HG03558 (cell line): ENCODE measurements around the gene C1orf122.
"Not testable (repeated sequence)": the region's sequence is repeated elsewhere in the genome, so short reads cannot be mapped to it uniquely, and the experiment has no call there.

Source experiments
- ATAC-seq: cut with Tn5 transposase; IDR thresholded peaks from one replicate; pipeline ENCODE4 v1.9.1; 2021; ENCODE audit warnings: moderate number of reproducible peaks; ENCODE audit not compliant: unreplicated experiment; ENCODE audit errors: extremely low read depth

C1orf122 gene

GRCh38 chr1:37807555-37808368 is at the start of gene C1orf122, which contains the start of gene YRDC:
Gene C1orf122, plus strand, starts transcription at chr1:37807790. Its CDS starts 615 bp downstream, at chr1:37808405.
Gene YRDC, minus strand, starts transcription at chr1:37808208. Its CDS starts 28 bp downstream, at chr1:37808180.
- ATAC-seq, result no peak

DNA sequence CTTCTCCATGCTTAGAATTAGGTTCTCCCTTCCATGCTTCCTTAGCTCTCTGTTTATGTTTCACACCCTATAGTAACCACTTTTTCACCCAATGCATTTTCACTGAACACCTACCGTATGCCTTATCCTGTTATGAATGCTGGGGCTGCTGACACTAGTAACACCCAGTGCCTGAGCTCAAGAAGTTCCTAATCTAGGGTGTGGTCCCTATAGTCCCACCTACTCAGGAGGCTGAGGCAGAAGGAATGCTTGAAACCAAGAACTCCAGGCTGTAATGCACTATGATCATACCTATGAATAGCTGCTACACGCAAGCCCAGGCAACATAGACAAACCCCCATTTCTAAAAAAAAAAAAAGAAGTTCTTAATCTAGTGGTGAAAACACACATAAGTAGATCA is 48.1 kb upstream of the C1orf122 start:
- ATAC-seq, result no peak

DNA sequence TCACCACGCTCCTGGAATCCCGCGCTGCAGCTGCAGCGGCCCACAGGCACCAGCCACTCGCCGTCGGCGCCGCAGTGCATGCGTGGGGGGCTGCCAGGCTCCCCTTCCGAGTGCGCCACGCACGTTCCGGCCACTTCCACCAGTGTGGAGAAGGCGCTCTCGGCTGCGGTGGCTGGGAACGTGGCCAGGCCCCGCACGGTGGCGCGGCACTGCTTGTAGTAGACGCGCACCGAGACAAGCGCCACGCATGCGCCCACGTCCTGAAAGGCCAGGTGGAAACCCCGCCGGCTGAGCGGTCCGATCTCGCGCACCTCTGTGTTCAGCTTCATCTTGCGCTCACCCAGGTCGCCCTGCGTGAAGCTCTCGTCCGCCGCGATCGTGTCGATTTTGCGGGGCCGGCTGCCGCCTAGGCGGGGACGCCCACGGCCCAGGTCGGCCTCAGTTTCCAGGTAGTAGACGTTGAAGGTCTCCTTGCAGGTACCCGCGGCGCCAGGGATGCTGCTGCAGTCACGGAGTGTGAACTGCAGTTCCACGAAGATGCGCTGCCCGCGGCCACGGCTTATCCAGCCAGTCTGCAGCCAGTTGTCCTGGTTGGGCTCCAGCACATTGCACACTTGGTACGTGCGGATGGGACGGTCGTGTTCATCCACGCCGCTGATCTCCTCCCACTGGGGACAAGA is 46.0 kb upstream of the C1orf122 start:
- no peak for ATAC-seq

GRCh38 chr1:37762516-37762915 is 45.1 kb upstream of the C1orf122 start:
- ATAC-seq, result no peak

- ATAC-seq, result no peak
Measured at GRCh38 chr1:37763791-37764413, 43.7 kb upstream of the C1orf122 start.

GRCh38 chr1:37764414-37764825 is 43.2 kb upstream of the C1orf122 start:
- ATAC-seq, result no peak

DNA sequence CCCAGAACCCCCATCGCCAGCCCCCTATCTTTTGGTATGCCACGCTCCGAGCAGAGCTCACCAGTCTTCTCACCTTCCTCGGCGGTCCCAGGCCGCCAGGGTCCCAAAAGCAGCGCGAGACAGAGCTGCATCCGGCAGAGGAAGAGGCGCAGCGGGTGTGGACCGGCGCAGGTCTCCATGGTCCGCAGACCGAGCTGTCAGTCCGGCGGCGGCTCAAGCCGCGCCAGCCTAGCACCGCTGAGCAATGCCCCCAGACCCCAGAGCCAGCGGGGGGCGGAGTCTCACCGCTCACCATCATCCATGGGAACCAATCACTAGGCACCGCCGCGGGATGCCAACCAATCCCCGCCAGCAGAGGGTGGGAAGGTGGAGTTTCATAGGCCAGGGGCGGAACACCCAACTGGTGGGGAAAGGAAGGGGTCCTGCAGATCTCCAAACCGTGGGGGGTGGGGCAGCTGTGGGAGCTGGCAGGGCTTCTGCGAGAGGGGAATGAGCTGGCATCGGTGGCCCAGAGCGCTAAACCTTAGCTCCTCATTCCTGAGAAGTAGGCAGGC is 42.6 kb upstream of the C1orf122 start, which contains the start of gene EPHA10:
Gene EPHA10, minus strand, starts transcription at position 233 of the 554 bp plus-strand sequence. Its CDS starts 54 bp downstream, at position 179.
- ATAC-seq, result no peak

DNA sequence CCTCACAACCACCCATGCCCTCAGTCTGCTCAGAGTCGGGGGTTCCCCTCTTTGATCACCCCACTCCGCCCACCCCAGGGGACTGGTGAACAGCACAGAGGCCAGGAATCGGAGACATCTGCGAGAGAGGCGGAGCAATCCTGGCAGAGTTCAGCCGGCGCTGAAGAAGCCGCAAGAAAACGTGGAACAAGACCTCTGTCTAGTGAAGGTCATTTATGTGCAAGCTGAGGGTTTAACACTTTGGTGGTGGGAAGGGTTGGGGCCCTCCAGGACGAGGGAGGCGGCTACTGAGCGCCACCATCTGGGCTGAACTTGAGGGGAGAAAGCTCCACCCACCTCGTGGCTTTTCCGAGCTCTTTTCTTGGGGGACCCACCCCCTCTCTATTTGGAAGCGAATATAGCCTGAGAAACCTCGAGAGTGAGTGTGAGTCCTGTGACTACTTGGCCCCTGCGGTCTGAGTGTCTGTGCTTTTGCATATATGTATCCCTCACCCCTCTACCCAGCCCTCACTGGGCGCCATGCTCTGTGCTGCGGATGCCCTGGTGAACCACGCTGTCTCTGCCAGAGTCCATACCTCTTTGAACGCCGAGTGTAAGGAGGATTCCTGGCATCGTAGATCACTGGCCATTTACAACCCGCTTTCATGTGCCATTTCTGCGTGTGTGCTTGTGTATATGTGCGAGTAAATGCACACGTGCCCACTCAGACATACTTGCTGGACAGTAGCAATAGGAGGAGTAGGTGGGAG is 41.5 kb upstream of the C1orf122 start:
- ATAC-seq, result no peak

GRCh38 chr1:37767488-37767887 is 40.1 kb upstream of the C1orf122 start:
- no peak for ATAC-seq

GRCh38 chr1:37771440-37771839 is 36.1 kb upstream of the C1orf122 start:
- not testable (repeated sequence) for ATAC-seq

GRCh38 chr1:37776946-37777516 is 30.6 kb upstream of the C1orf122 start:
- ATAC-seq, result no peak

DNA sequence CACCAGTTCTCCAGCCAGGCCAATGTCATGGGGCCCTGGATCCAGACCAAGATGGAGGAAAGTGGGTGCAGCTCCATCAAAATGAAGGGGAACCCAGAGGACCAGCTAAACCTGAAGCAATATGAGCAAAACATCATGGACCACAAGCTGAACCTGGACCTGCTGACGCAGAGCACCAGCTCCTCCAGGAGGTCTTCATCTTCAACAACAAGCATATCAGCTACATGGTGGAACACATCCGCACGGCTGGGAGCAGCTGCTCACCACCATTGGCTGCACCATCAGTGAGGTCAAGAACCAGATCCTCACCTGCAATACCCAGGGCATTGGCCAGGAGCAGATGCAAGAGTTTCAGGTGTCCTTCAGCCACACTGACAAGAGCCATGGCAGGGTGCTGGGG is 28.9 kb upstream of the C1orf122 start:
- no peak for ATAC-seq

DNA sequence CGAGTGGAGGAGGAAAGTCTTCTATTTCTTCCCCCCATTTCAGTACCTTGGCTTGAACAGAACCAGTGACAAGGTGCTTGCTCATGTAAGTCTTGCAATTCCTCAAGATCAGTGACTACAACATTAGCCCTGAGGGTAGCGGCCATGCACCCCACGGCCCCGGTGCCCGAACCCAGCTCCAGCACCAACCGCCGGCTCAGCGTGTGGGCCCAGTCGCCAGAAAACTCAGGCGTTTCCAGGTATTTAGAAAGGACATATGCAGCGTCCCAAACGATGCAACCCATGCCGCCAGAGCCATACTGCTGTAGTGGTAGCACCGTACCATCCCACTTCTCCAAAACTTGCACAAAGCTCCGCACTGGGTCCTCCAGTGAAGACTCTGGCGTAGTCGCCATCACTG is 25.1 kb upstream of the C1orf122 start:
- ATAC-seq, result no peak

- no peak for ATAC-seq
Measured at GRCh38 chr1:37792943-37793686, 14.5 kb upstream of the C1orf122 start.

- no peak for ATAC-seq
Measured at GRCh38 chr1:37793773-37794371, 13.7 kb upstream of the C1orf122 start, which contains the start of gene MANEAL. Gene MANEAL, plus strand, starts transcription at chr1:37793847. Its CDS starts 336 bp downstream, at chr1:37794183.

DNA sequence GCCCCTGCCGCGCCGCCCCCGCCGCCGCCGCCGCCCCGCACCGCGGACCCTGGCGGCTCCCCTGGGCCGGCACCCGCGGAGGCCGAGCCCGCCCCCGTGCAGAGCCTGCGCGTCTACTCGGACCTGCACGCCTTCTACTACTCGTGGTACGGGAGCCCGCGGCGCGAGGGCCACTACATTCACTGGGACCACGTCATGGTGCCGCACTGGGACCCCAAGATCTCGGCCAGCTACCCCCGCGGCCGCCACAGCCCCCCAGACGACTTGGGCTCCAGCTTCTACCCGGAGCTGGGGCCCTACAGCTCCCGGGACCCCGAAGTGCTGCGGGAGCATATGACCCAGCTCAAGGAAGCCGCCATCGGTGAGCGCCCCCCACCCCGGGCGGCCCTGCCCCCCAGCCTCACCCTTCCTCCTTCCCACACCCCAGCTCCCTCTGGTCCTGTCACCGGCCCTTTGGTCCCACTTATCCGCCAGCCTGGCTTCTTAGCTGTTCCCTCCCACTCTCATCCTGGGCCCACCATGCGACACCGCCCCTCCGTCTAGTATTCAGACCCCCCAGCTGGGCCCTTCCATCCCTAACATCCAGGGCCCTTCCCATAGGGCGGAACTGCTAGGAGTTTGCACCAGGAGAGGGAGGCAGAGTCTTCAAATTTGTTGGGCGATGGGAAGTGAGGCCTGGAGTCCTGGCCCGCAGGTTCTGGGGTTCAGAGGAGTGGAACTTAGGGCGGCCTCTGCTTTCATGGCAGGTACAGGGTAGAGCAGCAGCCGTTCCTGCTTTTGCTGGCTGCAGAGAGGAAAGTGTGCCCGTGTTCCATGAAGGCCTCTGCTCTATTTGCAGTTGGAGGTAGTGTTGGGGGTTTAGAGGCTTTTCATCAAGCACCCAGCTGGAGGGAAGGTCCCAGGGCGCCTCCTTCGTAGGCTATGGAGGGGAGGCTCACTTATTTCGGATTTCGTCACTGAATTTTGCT is 12.9 kb upstream of the C1orf122 start:
- no peak for ATAC-seq
